Kidney epithelial cell (primary cell): ENCODE measurements around the gene SMIM10L2A. TPM values are rescaled to one million over a fixed set of nuclear protein-coding genes. Genes with fewer than 3 reads are reported as not detected.

Experiments used
- DNase-seq: peaks from one replicate; pipeline ENCODE4 v3.0.0-alpha.2; 2010; ENCODE audit warnings: low read depth
- H3K27me3 ChIP-seq: 2 replicates; pipeline ENCODE4 v1.6.0; 2011; ENCODE audit warnings: low read length; ENCODE audit not compliant: control insufficient read depth, insufficient read depth
- H3K36me3 ChIP-seq: 2 replicates; pipeline ENCODE4 v1.5.1; 2011; ENCODE audit warnings: low read length; ENCODE audit not compliant: control insufficient read depth, insufficient read depth
- H3K4me3 ChIP-seq: 2 replicates; pipeline ENCODE4 v1.5.1; 2011; ENCODE audit warnings: low read depth, mild to moderate bottlenecking, control low read depth, low read length
- total RNA-seq: library from RNA; depleted of rRNA; stranded (reverse); fragments of >200 nt; gene quantifications from 2 replicates; pipeline ENCODE4 v1.2.3, GENCODE V29; 2015
- TF ChIP-seq, protein P1 (sequence below): IDR thresholded peaks from 2 replicates; pipeline ENCODE4 v1.5.1; 2011; ENCODE audit warnings: mild to moderate bottlenecking, moderate library complexity, low read length, control low read depth, inconsistent platforms; ENCODE audit not compliant: insufficient read depth, poor library complexity, severe bottlenecking

Gene SMIM10L2A
- 3.8 and 4.2 TPM in 2 replicates for total RNA-seq

GRCh38 chrX:135421932-135422809 lies at the start of gene SMIM10L2A:
SMIM10L2A (plus strand) TSS chrX:135421944; CDS start chrX:135422132, 188 bp downstream.
- H3K27me3 ChIP-seq: no peaks in the 10 kb centered on the region
- peak within 1 kb of the TSS; percentile 36 for H3K4me3 ChIP-seq
- TF ChIP-seq, protein P1, sequence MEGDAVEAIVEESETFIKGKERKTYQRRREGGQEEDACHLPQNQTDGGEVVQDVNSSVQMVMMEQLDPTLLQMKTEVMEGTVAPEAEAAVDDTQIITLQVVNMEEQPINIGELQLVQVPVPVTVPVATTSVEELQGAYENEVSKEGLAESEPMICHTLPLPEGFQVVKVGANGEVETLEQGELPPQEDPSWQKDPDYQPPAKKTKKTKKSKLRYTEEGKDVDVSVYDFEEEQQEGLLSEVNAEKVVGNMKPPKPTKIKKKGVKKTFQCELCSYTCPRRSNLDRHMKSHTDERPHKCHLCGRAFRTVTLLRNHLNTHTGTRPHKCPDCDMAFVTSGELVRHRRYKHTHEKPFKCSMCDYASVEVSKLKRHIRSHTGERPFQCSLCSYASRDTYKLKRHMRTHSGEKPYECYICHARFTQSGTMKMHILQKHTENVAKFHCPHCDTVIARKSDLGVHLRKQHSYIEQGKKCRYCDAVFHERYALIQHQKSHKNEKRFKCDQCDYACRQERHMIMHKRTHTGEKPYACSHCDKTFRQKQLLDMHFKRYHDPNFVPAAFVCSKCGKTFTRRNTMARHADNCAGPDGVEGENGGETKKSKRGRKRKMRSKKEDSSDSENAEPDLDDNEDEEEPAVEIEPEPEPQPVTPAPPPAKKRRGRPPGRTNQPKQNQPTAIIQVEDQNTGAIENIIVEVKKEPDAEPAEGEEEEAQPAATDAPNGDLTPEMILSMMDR: no peak
- no peak for DNase-seq
- no peaks in the 10 kb centered on the region for H3K36me3 ChIP-seq

DNA sequence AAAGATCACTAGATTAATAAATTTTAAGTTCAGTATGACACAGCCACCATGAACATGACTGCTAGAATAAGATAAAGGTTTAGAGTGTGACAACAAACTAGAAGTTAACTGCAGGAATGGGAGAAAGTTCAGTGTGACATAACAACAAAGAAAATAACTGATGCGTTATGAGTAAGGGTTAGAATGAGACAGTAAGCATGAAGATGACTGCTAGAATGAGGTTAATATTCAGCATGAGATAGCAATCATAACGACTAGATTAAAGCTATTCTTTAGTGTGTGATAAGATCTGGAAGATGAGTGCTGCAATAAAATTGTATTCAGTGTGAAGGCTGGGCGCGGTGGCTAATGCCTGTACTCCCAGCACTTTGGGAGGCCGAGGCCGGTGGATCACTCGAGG lies 48.4 kb upstream of the SMIM10L2A start:
- no peaks in the 10 kb centered on the region for H3K36me3 ChIP-seq
- no peaks in the 10 kb centered on the region for H3K27me3 ChIP-seq
- DNase-seq: no peak
- TF ChIP-seq, protein P1: no peak
- no peak overlapping the region for H3K4me3 ChIP-seq

DNA sequence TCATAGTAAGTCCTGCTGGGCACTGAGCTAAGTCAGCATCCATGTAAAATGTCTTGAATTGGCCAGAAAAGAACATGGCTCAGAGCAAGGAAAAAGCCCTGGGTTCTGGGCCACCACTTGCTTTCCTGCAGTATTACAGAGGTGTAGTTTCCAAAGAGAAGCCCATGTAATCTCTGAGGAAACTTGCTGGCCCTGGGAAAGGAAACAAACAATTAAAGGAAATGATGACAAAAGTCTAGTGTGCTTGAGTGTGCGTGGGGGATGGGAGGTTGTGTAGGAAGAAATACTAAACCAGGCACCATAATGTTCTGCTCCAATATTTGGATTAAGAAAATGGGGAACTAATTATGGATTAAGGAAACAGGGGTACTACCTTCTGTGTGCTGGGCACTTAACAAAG lies 39.5 kb upstream of the SMIM10L2A start:
- no peak overlapping the region for H3K4me3 ChIP-seq
- H3K36me3 ChIP-seq: no peaks in the 10 kb centered on the region
- DNase-seq: no peak
- TF ChIP-seq, protein P1: no peak
- no peaks in the 10 kb centered on the region for H3K27me3 ChIP-seq

DNA sequence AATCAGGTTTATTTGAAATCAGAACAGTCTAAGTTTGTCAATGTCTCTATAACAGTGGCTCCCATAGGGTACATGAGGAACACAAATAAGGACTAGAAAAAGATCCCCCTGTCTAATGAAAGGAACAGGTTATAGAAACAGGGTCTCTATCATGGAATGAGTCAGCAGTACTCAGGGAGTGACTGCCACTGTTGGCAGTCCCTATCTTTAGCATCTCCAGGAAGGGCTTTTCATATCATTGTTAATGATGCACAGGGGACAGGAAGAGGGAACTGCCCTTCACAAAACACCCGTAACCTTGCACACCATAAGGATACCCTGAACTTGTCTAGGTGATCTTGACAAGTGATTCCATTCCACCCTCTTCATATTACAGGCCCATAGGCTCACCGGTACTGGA lies 38.5 kb upstream of the SMIM10L2A start:
- H3K4me3 ChIP-seq: no peak overlapping the region
- TF ChIP-seq, protein P1: no peak
- no peaks in the 10 kb centered on the region for H3K27me3 ChIP-seq
- no peaks in the 10 kb centered on the region for H3K36me3 ChIP-seq
- DNase-seq: no peak

GRCh38 chrX:135384161-135384836 lies 37.4 kb upstream of the SMIM10L2A start:
- Histone ChIP-seq H3K36me3 (no peaks in the 10 kb centered on the region), H3K27me3 (no peaks in the 10 kb centered on the region), H3K4me3 (no peak overlapping the region)
- TF ChIP-seq, protein P1: no peak
- no peak for DNase-seq

- H3K36me3 ChIP-seq: no peaks in the 10 kb centered on the region
- TF ChIP-seq, protein P1: no peak
- H3K4me3 ChIP-seq: no peak overlapping the region
- DNase-seq: no peak
- no peaks in the 10 kb centered on the region for H3K27me3 ChIP-seq
Measured at GRCh38 chrX:135388841-135389240, 32.9 kb upstream of the SMIM10L2A start.
